HepG2 (cell line): ENCODE data around the gene IGSF21. TPM values are rescaled to one million over a fixed set of nuclear protein-coding genes. Genes with fewer than 3 reads are reported as not detected.

Experiments used
- ATAC-seq: fragments of 200-7000 bp; cut with Tn5 transposase; 3 replicates; pipeline ENCODE4 v1.9.1; 2020; ENCODE audit warnings: mild to moderate bottlenecking, moderate library complexity
- BruUV-seq: library from RNA; stranded (reverse); fragments of 400-500 nt; replicated peaks from 2 replicates; lab custom pipeline; 2021; lab: Mats Ljungman, UMichigan
- CTCF ChIA-PET: fragments of 300-600 bp; formaldehyde crosslinking; extraction: SDS; loops from one replicate; lab custom pipeline; 2021; ENCODE audit warnings: low total read pairs, inconsistent platforms, low intra/inter-chr PET ratio; lab: Yijun Ruan, JAX
- POLR2A ChIA-PET: fragments of 350-600 bp; sonication (Branson Sonifier 250); formaldehyde crosslinking; loops from one replicate; lab custom pipeline; 2020; ENCODE audit warnings: antibody characterized with exemption, inconsistent platforms; lab: Yijun Ruan, JAX
- DNase-seq: peaks from one replicate; pipeline ENCODE4 v3.0.0-alpha.2; 2015; ENCODE audit warnings: low spot score
- FAIRE-seq: peaks from 3 replicates; lab custom pipeline; 2011; peaks lifted over from hg19 to GRCh38; lab: Jason Lieb, UNC
- H2AFZ ChIP-seq: one replicate; pipeline ENCODE4 v1.6.1; 2011; ENCODE audit warnings: low read length, inconsistent platforms
- H3K27ac ChIP-seq: fragments of 300-600 bp; 3 replicates; pipeline ENCODE4 v1.8.0; 2011; ENCODE audit warnings: mixed run types, mild to moderate bottlenecking, mixed read lengths, low read length, inconsistent platforms; ENCODE audit not compliant: insufficient read depth; ENCODE audit errors: extremely low read length
- H3K27me3 ChIP-seq, 2 experiments: fragments of 200-600 bp in 1 of 2; 2 replicates in 1 of 2; 3 replicates in 1 of 2; pipeline versions ENCODE4 v1.6.0 to v1.8.0; 2011; ENCODE audit warnings: low read length in 2 of 2, mild to moderate bottlenecking in 2 of 2, moderate library complexity in 2 of 2, inconsistent platforms in 1 of 2; ENCODE audit not compliant: insufficient read depth in 2 of 2, control insufficient read depth in 1 of 2
- H3K36me3 ChIP-seq, 2 experiments: fragments of 200-600 bp in 1 of 2; replicated peaks in 1 of 2; 2 replicates in 1 of 2; 3 replicates in 1 of 2; pipeline versions ENCODE4 v1.5.1 to v1.8.0; 2011; ENCODE audit warnings: low read length in 2 of 2, inconsistent platforms in 1 of 2; ENCODE audit not compliant: insufficient read depth in 2 of 2, control insufficient read depth in 1 of 2
- H3K4me1 ChIP-seq: 2 replicates; pipeline ENCODE4 v1.5.1; 2012; ENCODE audit warnings: low read length, inconsistent platforms; ENCODE audit not compliant: insufficient read depth
- H3K4me2 ChIP-seq: 2 replicates; pipeline ENCODE4 v1.6.0; 2011; ENCODE audit warnings: low read depth, low read length, inconsistent platforms
- H3K4me3 ChIP-seq, 3 experiments: fragments of 200-600 bp in 1 of 3; sonication (generic), shearing (Covaris generic) in 1 of 3; replicated peaks in 1 of 3; 2 replicates each; pipeline ENCODE4 v1.5.1; 2011 to 2016; ENCODE audit warnings: low read length in 3 of 3, inconsistent platforms in 2 of 3, low read depth in 2 of 3, mild to moderate bottlenecking in 2 of 3, control low read depth in 1 of 3, mixed read lengths in 1 of 3; ENCODE audit not compliant: insufficient read depth in 1 of 3
- H3K79me2 ChIP-seq: one replicate; pipeline ENCODE4 v1.6.1; 2011; ENCODE audit warnings: low read length, inconsistent platforms; ENCODE audit not compliant: insufficient read depth
- H3K9ac ChIP-seq: 2 replicates; pipeline ENCODE4 v1.6.0; 2011; ENCODE audit warnings: mild to moderate bottlenecking, low read depth, low read length, inconsistent platforms; ENCODE audit not compliant: insufficient read depth
- H3K9me3 ChIP-seq: 2 replicates; pipeline ENCODE4 v1.5.1; 2012; ENCODE audit warnings: mild to moderate bottlenecking, low read length
- H4K20me1 ChIP-seq: 2 replicates; pipeline ENCODE4 v1.6.0; 2011; ENCODE audit warnings: inconsistent platforms, mild to moderate bottlenecking, low read length, moderate library complexity; ENCODE audit not compliant: insufficient read depth
- CC2D1A ChIP-seq: sonication (generic); formaldehyde crosslinking; IDR thresholded peaks from 2 replicates; pipeline ENCODE4 v1.8.1; 2023; ENCODE audit warnings: mild to moderate bottlenecking, missing genetic modification reagents
- PAWR ChIP-seq: sonication (generic); formaldehyde crosslinking; IDR thresholded peaks from 2 replicates; pipeline ENCODE4 v1.4.0; 2020; ENCODE audit warnings: missing genetic modification reagents, mild to moderate bottlenecking, borderline replicate concordance
- TEAD2 ChIP-seq: sonication (generic); formaldehyde crosslinking; IDR thresholded peaks from 2 replicates; pipeline ENCODE4 v1.9.0; 2021; ENCODE audit warnings: missing genetic modification reagents
- YEATS2 ChIP-seq: sonication (generic); formaldehyde crosslinking; IDR thresholded peaks from 2 replicates; pipeline ENCODE4 v1.4.0; 2020; ENCODE audit warnings: missing genetic modification reagents, borderline replicate concordance
- ZBTB40 ChIP-seq, 2 experiments: fragments of 450-650 bp in 1 of 2; sonication (generic) in 1 of 2; formaldehyde crosslinking in 1 of 2; IDR thresholded peaks; 2 replicates each; pipeline versions ENCODE4 v1.6.1 to v1.8.0; 2016 to 2022; ENCODE audit warnings: antibody characterized with exemption in 1 of 2, mild to moderate bottlenecking in 1 of 2, missing genetic modification reagents in 1 of 2
- ZNF816 ChIP-seq: sonication (generic); formaldehyde crosslinking; IDR thresholded peaks from 2 replicates; pipeline ENCODE4 v1.8.0; 2022; ENCODE audit warnings: missing genetic modification reagents, mild to moderate bottlenecking, borderline replicate concordance
- WGBS: methylation state at CpG from one replicate; pipeline ENCODE4 v1.1.6; 2017; ENCODE audit warnings: low lambda C conversion rate; 5-methylcytosine and 5-hydroxymethylcytosine counted together
- in situ Hi-C: cut with HindIII; loops from 2 replicates; pipeline ENCODE4 v1.10.0; 2017; ENCODE audit warnings: low pct_unique_long_range_greater_than_20kb; ENCODE audit not compliant: extremely low pct_ligation_motif_present
- intact Hi-C: fragments of 100-400 bp; cut with micrococcal nuclease; formaldehyde crosslinking; loops from one replicate; pipeline ENCODE4 v1.10.0; 2022; ENCODE audit not compliant: unreplicated experiment
- polyA plus RNA-seq, 8 experiments: library from polyadenylated mRNA; depleted of rRNA in 3 of 8; stranded (reverse) in 7 of 8; unstranded in 1 of 8; fragments of >200 nt; fragmentation: Illumina TruSeq in 4 of 8; extraction: Trizol in 4 of 8; gene quantifications; 2 replicates each; pipeline versions ENCODE4 v1.2.1 to v1.2.3, GENCODE V29; 2011 to 2016; ENCODE audit warnings: low read depth in 4 of 8, missing spikeins in 1 of 8, mixed read lengths in 1 of 8; ENCODE audit not compliant: insufficient read depth in 1 of 8
- total RNA-seq, 5 experiments: library from RNA; depleted of rRNA; stranded (reverse); fragments of >200 nt; fragmentation: Illumina TruSeq; extraction: Trizol; gene quantifications; 2 replicates each; pipeline ENCODE4 v1.2.3, GENCODE V29; 2016; ENCODE audit warnings: low read depth in 1 of 5
- TF ChIP-seq, protein P1 (sequence below): IDR thresholded peaks from 2 replicates; pipeline ENCODE4 v1.6.1; 2016; ENCODE audit warnings: low read depth, control low read depth

The IGSF21 gene
- total and polyA plus RNA-seq, 2 of the 13 experiments (the other 11 are each of a cell fraction or from before 2014, with no cell fraction given) = not detected

DNA sequence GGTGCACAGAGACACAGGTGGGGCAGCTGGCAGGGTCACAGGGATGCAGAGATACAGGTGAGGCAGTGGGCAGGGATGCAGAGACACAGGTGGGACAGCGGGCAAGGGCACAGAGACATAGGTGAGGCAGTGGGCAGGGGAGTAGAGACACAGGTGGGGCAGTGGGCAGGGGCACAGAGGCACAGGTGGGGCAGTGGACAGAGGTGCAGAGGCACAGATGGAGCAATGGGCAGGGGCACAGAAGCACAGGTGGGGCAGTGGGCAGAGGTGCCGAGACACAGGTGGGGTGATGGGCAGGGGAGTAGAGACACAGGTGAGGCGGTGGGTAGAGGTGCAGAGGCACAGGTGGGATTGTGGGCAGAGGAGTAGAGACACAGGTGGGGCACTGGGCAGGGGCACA, 255.8 kb downstream of the IGSF21 start:
- BruUV-seq = no TSS peak
- H3K4me1 ChIP-seq = no peaks in the 10 kb centered on the region
- WGBS = 2% methylated on average over 3 of the region's 3 CpGs

More for the DNA sequence above, 255.8 kb downstream of the IGSF21 start:
- Histone ChIP-seq H3K36me3 (no peaks in the 10 kb centered on the region), H3K9me3 (no peaks in the 10 kb centered on the region), H3K27ac (no peak overlapping the region), H3K9ac (no peak overlapping the region), H3K79me2 (no peaks in the 10 kb centered on the region), H3K27me3 (peaks cover 4 to 38% of the 10 kb centered on the region in 2 experiments; a peak in 3 of 5 replicates), H3K4me2 (no peak overlapping the region), H4K20me1 (no peaks in the 10 kb centered on the region), H2AFZ (no peak overlapping the region), H3K4me3 (no peak overlapping the region)
- intact Hi-C loops (no loop called here), in situ Hi-C loops (no loop called here)
- ATAC-seq (no peak), DNase-seq (no peak), FAIRE-seq (no peak)
- POLR2A ChIA-PET = no interaction called here
- TF ChIP-seq ZNF816 (CRISPR knock-in tag) = no peak
- TF ChIP-seq, protein P1, sequence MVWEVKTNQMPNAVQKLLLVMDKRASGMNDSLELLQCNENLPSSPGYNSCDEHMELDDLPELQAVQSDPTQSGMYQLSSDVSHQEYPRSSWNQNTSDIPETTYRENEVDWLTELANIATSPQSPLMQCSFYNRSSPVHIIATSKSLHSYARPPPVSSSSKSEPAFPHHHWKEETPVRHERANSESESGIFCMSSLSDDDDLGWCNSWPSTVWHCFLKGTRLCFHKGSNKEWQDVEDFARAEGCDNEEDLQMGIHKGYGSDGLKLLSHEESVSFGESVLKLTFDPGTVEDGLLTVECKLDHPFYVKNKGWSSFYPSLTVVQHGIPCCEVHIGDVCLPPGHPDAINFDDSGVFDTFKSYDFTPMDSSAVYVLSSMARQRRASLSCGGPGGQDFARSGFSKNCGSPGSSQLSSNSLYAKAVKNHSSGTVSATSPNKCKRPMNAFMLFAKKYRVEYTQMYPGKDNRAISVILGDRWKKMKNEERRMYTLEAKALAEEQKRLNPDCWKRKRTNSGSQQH (CRISPR knock-in tag) = no peak
- no peak for TF ChIP-seq CC2D1A (CRISPR knock-in tag)
- TF ChIP-seq YEATS2 (CRISPR knock-in tag) = no peak
- TF ChIP-seq ZBTB40 (IDR thresholded peaks at IDR 0.05) = no peak
- no peak for TF ChIP-seq ZBTB40 (CRISPR knock-in tag; IDR thresholded peaks at IDR 0.05)
- no peak for TF ChIP-seq TEAD2
- no peak for TF ChIP-seq PAWR (CRISPR knock-in tag)
- CTCF ChIA-PET = no interaction called here
